Measurements from ENCODE around the gene SQOR.

Gene SQOR

GRCh38 chr15:45669422-45669821 lies 34.6 kb downstream of the SQOR start:
- Histone ChIP-seq H3K4me3 (ENCODE audit: low read length in 2 of 2) (no peak overlapping the region), H3K9ac (ENCODE audit: low read depth in 1 of 2, low read length in 2 of 2) (no peak overlapping the region), H3K9me3 (ENCODE audit: control insufficient read depth in 2 of 2, low read length in 2 of 2) (no peaks in the 10 kb centered on the region), H3K36me3 (ENCODE audit: control insufficient read depth in 2 of 2, insufficient read depth in 2 of 2, low read length in 2 of 2) (peaks cover 62 to 65% of the 10 kb centered on the region in 2 donors), H3K27ac (ENCODE audit: low read depth in 2 of 2, low read length in 2 of 2) (peak overlapping the region in 1 of 2 donors; percentile 1), H3K27me3 (ENCODE audit: control insufficient read depth in 2 of 2, insufficient read depth in 2 of 2, low read length in 2 of 2) (no peaks in the 10 kb centered on the region), H3K4me1 (ENCODE audit: control insufficient read depth in 2 of 2, insufficient read depth in 2 of 2, low read length in 2 of 2) (no peaks in the 10 kb centered on the region)

- H3K27ac ChIP-seq (ENCODE audit: low read depth in 2 of 2, low read length in 2 of 2) = peak overlapping the region in 1 of 2 donors; percentile 1
- no peaks in the 10 kb centered on the region for H3K9me3 ChIP-seq (ENCODE audit: control insufficient read depth in 2 of 2, low read length in 2 of 2)
- peaks cover 64 to 67% of the 10 kb centered on the region in 2 donors for H3K36me3 ChIP-seq (ENCODE audit: control insufficient read depth in 2 of 2, insufficient read depth in 2 of 2, low read length in 2 of 2)
- H3K4me1 ChIP-seq (ENCODE audit: control insufficient read depth in 2 of 2, insufficient read depth in 2 of 2, low read length in 2 of 2) = no peaks in the 10 kb centered on the region
- H3K4me3 ChIP-seq (ENCODE audit: low read length in 2 of 2) = no peak overlapping the region
- H3K9ac ChIP-seq (ENCODE audit: low read depth in 1 of 2, low read length in 2 of 2) = no peak overlapping the region
- no peaks in the 10 kb centered on the region for H3K27me3 ChIP-seq (ENCODE audit: control insufficient read depth in 2 of 2, insufficient read depth in 2 of 2, low read length in 2 of 2)
Observed at GRCh38 chr15:45670091-45670490, 35.3 kb downstream of the SQOR start.

DNA sequence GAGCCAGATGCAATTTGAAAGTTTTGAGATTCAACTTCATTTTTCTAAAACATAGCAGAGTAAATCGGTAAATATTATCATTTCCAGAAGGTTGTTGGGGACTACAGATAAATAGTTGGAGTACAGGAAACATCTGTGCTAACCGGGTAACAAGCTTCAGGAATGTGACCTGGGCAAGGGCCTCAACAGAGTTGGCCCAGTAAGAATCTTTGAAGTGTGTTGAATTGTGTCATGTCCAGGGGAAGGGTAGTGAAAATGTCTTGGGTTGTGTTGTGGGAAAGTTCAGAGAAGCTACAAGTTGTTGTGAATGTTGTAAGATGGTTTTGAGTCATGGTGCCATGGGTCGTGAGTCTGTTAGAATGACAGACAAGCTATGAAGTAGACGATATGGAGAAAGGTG lies 35.7 kb downstream of the SQOR start:
- Histone ChIP-seq H3K9me3 (ENCODE audit: control insufficient read depth in 2 of 2, low read length in 2 of 2) (no peaks in the 10 kb centered on the region), H3K27me3 (ENCODE audit: control insufficient read depth in 2 of 2, insufficient read depth in 2 of 2, low read length in 2 of 2) (no peaks in the 10 kb centered on the region), H3K9ac (ENCODE audit: low read depth in 1 of 2, low read length in 2 of 2) (no peak overlapping the region), H3K36me3 (ENCODE audit: control insufficient read depth in 2 of 2, insufficient read depth in 2 of 2, low read length in 2 of 2) (peaks cover 66 to 70% of the 10 kb centered on the region in 2 donors), H3K4me1 (ENCODE audit: control insufficient read depth in 2 of 2, insufficient read depth in 2 of 2, low read length in 2 of 2) (no peaks in the 10 kb centered on the region), H3K27ac (ENCODE audit: low read depth in 2 of 2, low read length in 2 of 2) (no peak overlapping the region), H3K4me3 (ENCODE audit: low read length in 2 of 2) (no peak overlapping the region)

DNA sequence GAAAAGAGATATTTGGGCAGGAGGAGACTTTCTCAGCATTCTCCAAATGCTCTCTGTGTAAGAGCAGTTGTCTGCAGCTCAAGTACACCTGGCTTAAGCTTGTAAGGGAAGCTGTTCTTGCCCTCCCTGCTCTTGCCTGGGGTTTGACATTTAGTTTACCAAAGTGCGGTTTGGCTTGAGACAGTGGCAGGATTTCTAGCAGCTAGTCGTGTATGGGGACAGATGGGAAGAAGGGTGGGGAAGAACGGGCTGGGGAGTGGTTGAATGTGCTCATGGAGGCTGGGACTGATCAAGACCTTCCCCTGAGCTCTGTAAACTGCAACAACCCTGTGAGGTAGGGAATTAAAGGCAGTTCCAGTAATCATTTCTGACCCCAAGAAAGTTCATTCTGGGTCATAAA lies 39.8 kb downstream of the SQOR start:
- no peaks in the 10 kb centered on the region for H3K9me3 ChIP-seq (ENCODE audit: control insufficient read depth in 2 of 2, low read length in 2 of 2)
- H3K27me3 ChIP-seq (ENCODE audit: control insufficient read depth in 2 of 2, insufficient read depth in 2 of 2, low read length in 2 of 2) = no peaks in the 10 kb centered on the region
- H3K36me3 ChIP-seq (ENCODE audit: control insufficient read depth in 2 of 2, insufficient read depth in 2 of 2, low read length in 2 of 2) = peaks cover 75 to 80% of the 10 kb centered on the region in 2 donors
- H3K9ac ChIP-seq (ENCODE audit: low read depth in 1 of 2, low read length in 2 of 2) = no peak overlapping the region
- H3K4me3 ChIP-seq (ENCODE audit: low read length in 2 of 2) = no peak overlapping the region
- no peak overlapping the region for H3K27ac ChIP-seq (ENCODE audit: low read depth in 2 of 2, low read length in 2 of 2)
- H3K4me1 ChIP-seq (ENCODE audit: control insufficient read depth in 2 of 2, insufficient read depth in 2 of 2, low read length in 2 of 2) = no peaks in the 10 kb centered on the region

DNA sequence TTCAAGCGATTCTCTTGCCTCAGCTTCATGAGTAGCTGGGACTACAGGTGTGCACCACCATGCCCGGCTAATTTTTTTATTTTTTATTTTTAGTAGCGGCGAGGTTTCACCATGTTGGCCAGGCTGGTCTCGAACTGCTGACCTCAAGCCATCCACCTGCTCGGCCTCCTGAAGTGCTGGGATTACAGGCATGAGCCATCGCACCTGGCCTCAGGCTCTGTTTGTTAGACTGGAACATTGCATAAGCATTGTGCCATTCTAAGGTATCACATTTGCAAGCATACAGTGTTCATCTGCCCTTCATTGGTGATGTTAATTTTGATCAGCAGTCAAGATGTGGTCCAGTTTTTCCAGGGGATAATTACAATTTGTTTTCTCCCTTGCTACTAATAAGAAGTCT lies 43.0 kb downstream of the SQOR start:
- Histone ChIP-seq H3K9ac (ENCODE audit: low read depth in 1 of 2, low read length in 2 of 2) (no peak overlapping the region), H3K9me3 (ENCODE audit: control insufficient read depth in 2 of 2, low read length in 2 of 2) (no peaks in the 10 kb centered on the region), H3K27ac (ENCODE audit: low read depth in 2 of 2, low read length in 2 of 2) (no peak overlapping the region), H3K27me3 (ENCODE audit: control insufficient read depth in 2 of 2, insufficient read depth in 2 of 2, low read length in 2 of 2) (no peaks in the 10 kb centered on the region), H3K4me1 (ENCODE audit: control insufficient read depth in 2 of 2, insufficient read depth in 2 of 2, low read length in 2 of 2) (no peaks in the 10 kb centered on the region), H3K36me3 (ENCODE audit: control insufficient read depth in 2 of 2, insufficient read depth in 2 of 2, low read length in 2 of 2) (peaks cover 68 to 80% of the 10 kb centered on the region in 2 donors), H3K4me3 (ENCODE audit: low read length in 2 of 2) (no peak overlapping the region)

DNA sequence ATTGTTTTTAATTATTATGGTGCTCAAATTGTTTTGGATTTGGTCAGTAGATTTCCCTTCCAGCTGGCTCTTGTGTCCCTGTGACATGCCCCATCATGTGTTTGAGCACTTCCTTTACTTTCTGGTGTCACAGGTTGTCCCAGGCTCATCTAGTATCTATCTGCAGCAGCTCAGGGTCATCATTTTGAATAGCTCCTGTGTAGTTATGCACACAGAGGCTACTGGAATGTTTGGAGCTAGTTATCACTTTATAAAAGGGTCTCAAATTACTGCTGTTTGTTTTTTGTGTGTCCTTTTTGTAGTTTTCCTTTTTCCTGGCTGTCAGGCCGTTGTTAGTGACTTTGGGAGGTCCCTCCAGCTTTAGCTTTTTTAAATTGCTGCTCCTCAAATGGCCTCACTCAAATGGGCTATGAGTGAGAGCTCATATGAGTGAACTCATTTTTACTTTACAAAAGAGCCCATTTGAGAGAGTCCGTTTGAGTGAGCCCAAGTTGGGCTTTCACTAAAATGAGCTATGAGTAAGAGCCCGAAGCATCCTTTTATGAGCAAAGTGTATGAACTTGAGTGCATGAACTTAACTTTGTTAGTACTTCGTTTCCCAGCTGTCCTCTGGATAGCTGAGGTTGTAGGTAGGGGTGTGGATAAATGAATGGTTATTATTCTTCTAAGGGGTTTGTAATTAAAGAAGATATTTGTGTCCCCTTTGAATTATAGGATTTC lies 43.8 kb downstream of the SQOR start:
- Histone ChIP-seq H3K27ac (ENCODE audit: low read depth in 2 of 2, low read length in 2 of 2) (no peak overlapping the region), H3K9me3 (ENCODE audit: control insufficient read depth in 2 of 2, low read length in 2 of 2) (no peaks in the 10 kb centered on the region), H3K4me1 (ENCODE audit: control insufficient read depth in 2 of 2, insufficient read depth in 2 of 2, low read length in 2 of 2) (no peaks in the 10 kb centered on the region), H3K36me3 (ENCODE audit: control insufficient read depth in 2 of 2, insufficient read depth in 2 of 2, low read length in 2 of 2) (peaks cover 67 to 79% of the 10 kb centered on the region in 2 donors), H3K9ac (ENCODE audit: low read depth in 1 of 2, low read length in 2 of 2) (no peak overlapping the region), H3K4me3 (ENCODE audit: low read length in 2 of 2) (no peak overlapping the region), H3K27me3 (ENCODE audit: control insufficient read depth in 2 of 2, insufficient read depth in 2 of 2, low read length in 2 of 2) (no peaks in the 10 kb centered on the region)

DNA sequence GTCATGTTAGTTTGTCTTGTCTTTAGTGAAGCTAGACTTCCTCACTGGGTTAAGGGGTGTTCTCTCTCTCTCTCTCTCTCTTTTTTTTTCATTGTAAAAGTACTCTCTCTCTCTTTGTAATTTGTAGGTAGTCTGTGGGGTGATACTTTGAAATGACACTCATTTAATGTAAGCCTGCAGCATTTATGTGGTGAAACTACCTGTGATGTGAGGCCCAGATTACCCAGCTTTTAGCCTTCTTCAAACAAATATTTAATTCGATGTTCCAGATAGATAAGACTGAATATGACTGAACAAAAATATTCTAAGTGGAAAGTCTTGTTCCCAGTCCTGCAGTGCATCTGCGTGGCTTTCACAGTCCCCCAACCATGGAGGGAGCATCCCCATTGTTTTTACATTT lies 49.7 kb downstream of the SQOR start:
- H3K9ac ChIP-seq (ENCODE audit: low read depth in 1 of 2, low read length in 2 of 2) = no peak overlapping the region
- peaks cover 70 to 77% of the 10 kb centered on the region in 2 donors for H3K36me3 ChIP-seq (ENCODE audit: control insufficient read depth in 2 of 2, insufficient read depth in 2 of 2, low read length in 2 of 2)
- H3K9me3 ChIP-seq (ENCODE audit: control insufficient read depth in 2 of 2, low read length in 2 of 2) = no peaks in the 10 kb centered on the region
- no peaks in the 10 kb centered on the region for H3K4me1 ChIP-seq (ENCODE audit: control insufficient read depth in 2 of 2, insufficient read depth in 2 of 2, low read length in 2 of 2)
- H3K4me3 ChIP-seq (ENCODE audit: low read length in 2 of 2) = no peak overlapping the region
- no peaks in the 10 kb centered on the region for H3K27me3 ChIP-seq (ENCODE audit: control insufficient read depth in 2 of 2, insufficient read depth in 2 of 2, low read length in 2 of 2)
- no peak overlapping the region for H3K27ac ChIP-seq (ENCODE audit: low read depth in 2 of 2, low read length in 2 of 2)

GRCh38 chr15:45689616-45690015 lies 54.8 kb downstream of the SQOR start:
- Histone ChIP-seq H3K36me3 (ENCODE audit: control insufficient read depth in 2 of 2, insufficient read depth in 2 of 2, low read length in 2 of 2) (peaks cover 66 to 73% of the 10 kb centered on the region in 2 donors), H3K27me3 (ENCODE audit: control insufficient read depth in 2 of 2, insufficient read depth in 2 of 2, low read length in 2 of 2) (no peaks in the 10 kb centered on the region), H3K4me1 (ENCODE audit: control insufficient read depth in 2 of 2, insufficient read depth in 2 of 2, low read length in 2 of 2) (no peaks in the 10 kb centered on the region)

GRCh38 chr15:45690581-45691260 lies 55.9 kb downstream of the SQOR start:
- Histone ChIP-seq H3K4me3 (ENCODE audit: low read length in 2 of 2) (no peak overlapping the region), H3K36me3 (ENCODE audit: control insufficient read depth in 2 of 2, insufficient read depth in 2 of 2, low read length in 2 of 2) (peaks cover 55 to 62% of the 10 kb centered on the region in 2 donors), H3K27me3 (ENCODE audit: control insufficient read depth in 2 of 2, insufficient read depth in 2 of 2, low read length in 2 of 2) (no peaks in the 10 kb centered on the region), H3K4me1 (ENCODE audit: control insufficient read depth in 2 of 2, insufficient read depth in 2 of 2, low read length in 2 of 2) (no peaks in the 10 kb centered on the region), H3K9me3 (ENCODE audit: control insufficient read depth in 2 of 2, low read length in 2 of 2) (no peaks in the 10 kb centered on the region), H3K9ac (ENCODE audit: low read depth in 1 of 2, low read length in 2 of 2) (no peak overlapping the region), H3K27ac (ENCODE audit: low read depth in 2 of 2, low read length in 2 of 2) (no peak overlapping the region)

More at GRCh38 chr15:45689616-45690015, 54.8 kb downstream of the SQOR start:
- no peak overlapping the region for H3K4me3 ChIP-seq (ENCODE audit: low read length in 2 of 2)
- H3K9ac ChIP-seq (ENCODE audit: low read depth in 1 of 2, low read length in 2 of 2) = no peak overlapping the region
- no peaks in the 10 kb centered on the region for H3K9me3 ChIP-seq (ENCODE audit: control insufficient read depth in 2 of 2, low read length in 2 of 2)
- no peak overlapping the region for H3K27ac ChIP-seq (ENCODE audit: low read depth in 2 of 2, low read length in 2 of 2)

DNA sequence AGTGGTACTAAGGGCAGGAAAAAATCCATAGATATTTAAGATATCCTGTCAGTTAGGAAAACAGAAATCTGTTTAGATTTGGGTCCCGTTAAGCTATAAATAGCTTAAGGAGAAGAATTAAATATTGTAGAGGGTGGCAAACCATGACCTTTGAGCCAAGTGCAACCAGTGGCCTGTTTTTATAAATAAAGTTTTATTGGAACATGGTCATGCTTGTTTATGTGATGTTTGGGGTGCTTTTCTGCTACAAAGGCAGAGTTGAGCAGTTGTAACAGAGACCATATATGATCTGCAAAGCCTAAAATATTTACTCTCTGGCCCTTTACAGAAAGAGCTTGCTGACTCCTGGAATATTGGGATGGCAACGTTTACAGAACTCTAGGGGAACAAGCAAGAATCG lies 66.3 kb downstream of the SQOR start:
- Histone ChIP-seq H3K27ac (ENCODE audit: low read depth in 2 of 2, low read length in 2 of 2) (no peak overlapping the region), H3K9me3 (ENCODE audit: control insufficient read depth in 2 of 2, low read length in 2 of 2) (no peaks in the 10 kb centered on the region), H3K27me3 (ENCODE audit: control insufficient read depth in 2 of 2, insufficient read depth in 2 of 2, low read length in 2 of 2) (no peaks in the 10 kb centered on the region), H3K9ac (ENCODE audit: low read depth in 1 of 2, low read length in 2 of 2) (no peak overlapping the region), H3K36me3 (ENCODE audit: control insufficient read depth in 2 of 2, insufficient read depth in 2 of 2, low read length in 2 of 2) (no peaks in the 10 kb centered on the region), H3K4me3 (ENCODE audit: low read length in 2 of 2) (no peak overlapping the region), H3K4me1 (ENCODE audit: control insufficient read depth in 2 of 2, insufficient read depth in 2 of 2, low read length in 2 of 2) (peaks cover 6 to 8% of the 10 kb centered on the region in 2 donors)

All from mucosa of rectum (tissue), 2 donors.